Mammary epithelial cell (primary cell): ENCODE results near the gene KRTAP3-2.

Experiments used
- CTCF ChIP-seq, 2 donors: IDR thresholded peaks in 1 of 2; conservative IDR thresholded peaks in 1 of 2; 2 replicates each; pipeline ENCODE4 v1.5.1; 2011 to 2012; ENCODE audit warnings: inconsistent platforms in 2 of 2, low read length in 2 of 2, mild to moderate bottlenecking in 2 of 2, control low read depth in 1 of 2, low read depth in 1 of 2; ENCODE audit not compliant: insufficient read depth in 1 of 2; ENCODE audit errors: extremely low read depth in 1 of 2
- EZH2 ChIP-seq: IDR thresholded peaks from 2 replicates; pipeline ENCODE4 v1.6.1; 2012; ENCODE audit warnings: low read length, inconsistent platforms, borderline replicate concordance

GRCh38 chr17:41004397-41004796, 4.7 kb upstream of the KRTAP3-2 start:
- TF ChIP-seq CTCF (conservative IDR thresholded peaks at IDR 0.05 in 1 of 2, IDR thresholded peaks at IDR 0.05 in 1 of 2; ENCODE audit: extremely low read depth in 1 of 2, insufficient read depth in 1 of 2, low read depth in 1 of 2, low read length in 2 of 2) (no peak), EZH2 (no peak)
